ENCODE measurements around the gene RASGRP2.

DNA sequence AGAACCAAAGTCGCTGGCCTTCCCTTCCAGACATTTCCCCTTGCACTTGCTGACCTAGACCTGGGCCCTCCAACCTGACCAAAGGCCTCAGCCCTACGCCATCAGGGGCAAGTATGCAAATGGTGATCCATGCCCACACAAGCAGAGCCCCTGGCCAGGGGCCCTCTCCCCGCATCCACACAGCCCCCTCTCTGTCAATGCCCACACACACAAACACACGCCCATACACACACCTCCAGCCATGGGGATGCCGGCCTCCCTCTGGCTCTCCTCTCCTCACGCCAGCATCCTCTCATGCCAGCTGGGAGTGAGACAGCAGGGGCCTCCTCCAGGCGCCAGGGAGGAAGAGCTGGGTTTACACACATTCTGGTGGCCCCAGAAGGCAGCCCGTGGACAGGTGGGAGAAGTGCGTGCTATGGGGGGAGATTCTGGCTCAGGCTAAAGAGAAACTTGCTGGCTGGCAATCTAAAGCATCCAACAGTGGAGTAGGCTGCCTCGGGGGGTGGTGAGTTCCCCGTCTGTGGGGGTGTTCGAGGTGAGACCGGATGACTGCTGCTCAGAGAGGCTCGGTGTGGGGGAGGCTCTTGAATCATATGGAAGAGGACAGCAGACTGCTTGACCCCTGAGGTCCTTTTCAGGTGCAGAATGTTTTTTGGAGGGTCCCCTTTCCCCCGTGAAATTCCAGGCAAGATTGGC is 25.7 kb downstream of the RASGRP2 start:
- TF ChIP-seq, protein P1, sequence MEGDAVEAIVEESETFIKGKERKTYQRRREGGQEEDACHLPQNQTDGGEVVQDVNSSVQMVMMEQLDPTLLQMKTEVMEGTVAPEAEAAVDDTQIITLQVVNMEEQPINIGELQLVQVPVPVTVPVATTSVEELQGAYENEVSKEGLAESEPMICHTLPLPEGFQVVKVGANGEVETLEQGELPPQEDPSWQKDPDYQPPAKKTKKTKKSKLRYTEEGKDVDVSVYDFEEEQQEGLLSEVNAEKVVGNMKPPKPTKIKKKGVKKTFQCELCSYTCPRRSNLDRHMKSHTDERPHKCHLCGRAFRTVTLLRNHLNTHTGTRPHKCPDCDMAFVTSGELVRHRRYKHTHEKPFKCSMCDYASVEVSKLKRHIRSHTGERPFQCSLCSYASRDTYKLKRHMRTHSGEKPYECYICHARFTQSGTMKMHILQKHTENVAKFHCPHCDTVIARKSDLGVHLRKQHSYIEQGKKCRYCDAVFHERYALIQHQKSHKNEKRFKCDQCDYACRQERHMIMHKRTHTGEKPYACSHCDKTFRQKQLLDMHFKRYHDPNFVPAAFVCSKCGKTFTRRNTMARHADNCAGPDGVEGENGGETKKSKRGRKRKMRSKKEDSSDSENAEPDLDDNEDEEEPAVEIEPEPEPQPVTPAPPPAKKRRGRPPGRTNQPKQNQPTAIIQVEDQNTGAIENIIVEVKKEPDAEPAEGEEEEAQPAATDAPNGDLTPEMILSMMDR (IDR thresholded peaks at IDR 0.05): no peak
- no peak for TF ChIP-seq POLR2AphosphoS5 (IDR thresholded peaks at IDR 0.05)

Measured in prostate gland (tissue), 2 donors.